Measurements from ENCODE around the gene CCDC33.

Gene CCDC33

DNA sequence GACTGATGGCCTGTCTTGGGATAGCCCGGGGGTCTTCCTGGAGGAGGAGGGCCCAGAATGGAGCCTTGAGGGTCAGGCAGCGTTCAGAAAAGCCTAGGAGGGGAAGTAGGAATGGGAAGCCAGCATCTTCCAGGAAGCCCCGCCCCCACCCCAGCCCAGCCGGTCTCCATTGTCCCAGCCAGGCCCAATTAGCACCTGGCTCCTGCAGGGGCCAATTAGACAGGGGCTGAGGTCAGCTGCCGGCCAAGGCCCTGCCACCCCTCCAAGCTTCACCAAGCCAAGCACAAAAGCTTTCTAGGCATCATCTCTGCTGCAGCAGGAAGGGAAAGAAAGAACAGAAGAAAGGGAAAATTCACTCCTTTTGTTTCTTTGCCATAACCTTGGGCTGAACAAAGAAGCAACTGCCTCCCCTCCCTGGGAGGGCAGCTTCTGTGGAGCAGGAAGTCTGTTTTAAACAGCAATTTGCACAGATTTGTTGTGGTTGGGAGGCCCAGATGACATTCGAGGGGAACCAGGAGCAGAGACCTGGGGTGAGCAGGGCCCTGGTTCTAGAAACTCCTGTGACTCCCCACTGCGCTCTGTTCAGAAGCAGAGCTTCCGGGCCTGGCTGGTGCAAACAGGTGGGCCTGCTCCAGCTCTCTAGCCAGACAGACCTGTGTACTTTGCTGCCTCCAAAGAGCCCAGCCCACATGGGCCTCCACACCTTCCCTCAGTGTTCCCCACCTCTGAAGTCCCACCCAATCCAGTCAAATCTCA is 83.6 kb downstream of the CCDC33 start:
- no peak overlapping the region for H3K4me3 ChIP-seq (ENCODE audit: low read depth, low read length)
- TF ChIP-seq, protein P1, sequence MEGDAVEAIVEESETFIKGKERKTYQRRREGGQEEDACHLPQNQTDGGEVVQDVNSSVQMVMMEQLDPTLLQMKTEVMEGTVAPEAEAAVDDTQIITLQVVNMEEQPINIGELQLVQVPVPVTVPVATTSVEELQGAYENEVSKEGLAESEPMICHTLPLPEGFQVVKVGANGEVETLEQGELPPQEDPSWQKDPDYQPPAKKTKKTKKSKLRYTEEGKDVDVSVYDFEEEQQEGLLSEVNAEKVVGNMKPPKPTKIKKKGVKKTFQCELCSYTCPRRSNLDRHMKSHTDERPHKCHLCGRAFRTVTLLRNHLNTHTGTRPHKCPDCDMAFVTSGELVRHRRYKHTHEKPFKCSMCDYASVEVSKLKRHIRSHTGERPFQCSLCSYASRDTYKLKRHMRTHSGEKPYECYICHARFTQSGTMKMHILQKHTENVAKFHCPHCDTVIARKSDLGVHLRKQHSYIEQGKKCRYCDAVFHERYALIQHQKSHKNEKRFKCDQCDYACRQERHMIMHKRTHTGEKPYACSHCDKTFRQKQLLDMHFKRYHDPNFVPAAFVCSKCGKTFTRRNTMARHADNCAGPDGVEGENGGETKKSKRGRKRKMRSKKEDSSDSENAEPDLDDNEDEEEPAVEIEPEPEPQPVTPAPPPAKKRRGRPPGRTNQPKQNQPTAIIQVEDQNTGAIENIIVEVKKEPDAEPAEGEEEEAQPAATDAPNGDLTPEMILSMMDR (IDR thresholded peaks at IDR 0.05; ENCODE audit: low read depth, low read length) = no peak
- DNase-seq (ENCODE audit: low read depth, low spot score) = no peak
- in situ Hi-C loops (cut with HindIII; ENCODE audit: low sequenced_read_pairs) = no loop called here

DNA sequence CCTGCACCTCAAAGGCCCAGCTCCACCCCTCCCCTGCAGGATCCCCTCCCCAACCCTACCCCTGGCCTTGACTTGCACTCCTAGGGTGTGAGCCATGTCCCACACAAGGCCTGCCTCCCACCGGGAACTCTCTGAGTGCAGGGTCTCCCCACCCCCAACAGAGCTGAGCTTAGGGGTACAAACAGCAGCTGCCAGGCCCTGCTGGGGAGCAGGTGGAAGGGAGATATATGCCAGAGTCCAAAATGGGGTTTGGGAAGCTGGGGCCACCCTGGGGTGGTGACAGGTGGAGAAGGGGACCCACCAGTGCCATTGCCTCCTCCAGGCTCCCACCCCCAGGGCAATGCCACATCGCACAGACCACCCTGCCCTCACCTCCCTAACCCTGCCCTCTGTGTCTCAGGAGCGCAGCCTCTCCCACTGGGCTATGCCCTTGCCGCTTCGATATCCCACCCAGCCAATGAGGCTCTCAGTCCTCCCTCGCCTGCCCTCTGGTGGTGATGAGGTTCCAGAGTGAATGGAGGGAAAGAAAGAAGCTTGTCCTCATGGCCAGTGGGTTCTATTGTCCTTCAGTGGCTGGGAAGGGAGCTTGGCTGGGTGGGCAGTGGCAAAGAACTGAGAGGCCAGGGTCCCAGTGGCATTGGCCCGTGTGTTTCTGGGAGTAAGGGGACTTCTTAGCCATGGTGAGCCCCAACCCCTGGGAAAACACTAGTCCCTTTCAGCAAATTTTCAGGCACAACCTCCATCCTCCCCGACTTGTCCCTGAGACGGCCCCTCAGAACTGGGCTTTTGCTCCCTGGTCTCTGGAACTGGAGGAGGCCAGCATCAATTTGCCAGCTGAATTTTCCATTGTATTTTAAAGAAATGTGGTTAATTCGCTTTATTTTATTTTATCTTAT is 84.5 kb downstream of the CCDC33 start:
- in situ Hi-C loops (cut with HindIII; ENCODE audit: low sequenced_read_pairs) = no loop called here
- peak; percentile 45 for DNase-seq (ENCODE audit: low read depth, low spot score)
- TF ChIP-seq, protein P1 (IDR thresholded peaks at IDR 0.05; ENCODE audit: low read depth, low read length) = peak; percentile 83
- no peak overlapping the region for H3K4me3 ChIP-seq (ENCODE audit: low read depth, low read length)

DNA sequence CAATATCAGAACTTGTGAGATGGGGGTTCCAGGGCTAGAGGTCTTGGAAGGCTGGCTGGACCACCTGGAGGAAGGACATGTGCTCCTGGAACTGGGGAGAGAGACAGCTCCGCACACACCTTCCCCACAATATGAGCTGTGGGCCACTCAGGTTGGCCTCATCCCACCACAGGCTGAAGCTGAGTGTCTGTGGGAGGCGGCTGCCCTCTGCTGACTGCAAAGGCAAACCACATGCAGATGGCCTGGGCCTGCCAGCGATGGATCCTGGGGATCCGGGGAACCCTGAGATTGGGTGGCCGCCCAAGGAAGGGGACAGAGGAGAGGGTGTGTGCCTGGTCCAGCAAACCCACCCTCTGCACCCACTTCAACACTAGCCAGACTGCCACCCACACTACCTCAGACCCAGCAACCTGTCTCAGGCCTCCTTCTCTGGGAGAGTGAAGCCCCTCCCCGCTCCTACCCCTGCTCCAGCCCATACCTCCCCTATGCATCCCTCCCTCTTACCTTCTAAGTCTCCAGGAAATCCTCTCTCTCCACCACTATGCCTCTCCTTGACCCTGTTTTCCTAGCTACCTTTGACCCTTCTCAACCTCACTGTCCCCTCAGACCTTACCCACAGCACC is 86.5 kb downstream of the CCDC33 start:
- in situ Hi-C loops (cut with HindIII; ENCODE audit: low sequenced_read_pairs) = no loop called here
- DNase-seq (ENCODE audit: low read depth, low spot score) = peak; percentile 57
- TF ChIP-seq, protein P1 (IDR thresholded peaks at IDR 0.05; ENCODE audit: low read depth, low read length) = peak; percentile 95
- H3K4me3 ChIP-seq (ENCODE audit: low read depth, low read length) = no peak overlapping the region

DNA sequence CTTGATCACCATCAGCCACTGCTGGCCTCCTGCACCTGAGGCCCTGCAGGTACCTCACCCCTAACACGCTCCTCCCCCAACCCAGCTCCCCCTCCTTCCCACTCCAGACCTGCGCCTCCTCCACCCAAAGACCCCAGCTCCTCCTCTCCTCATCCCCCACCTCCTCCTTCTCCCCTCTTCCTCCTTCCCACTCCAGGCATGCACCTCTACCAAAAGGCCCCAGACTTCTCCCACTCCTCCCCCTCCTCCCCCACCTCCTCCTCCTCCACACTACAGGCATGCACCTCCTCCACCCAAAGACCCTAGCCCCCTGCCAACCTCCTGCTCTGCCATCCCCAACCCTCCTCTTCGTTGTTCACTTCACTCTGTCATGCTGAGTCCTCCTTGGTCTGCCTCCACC is 88.6 kb downstream of the CCDC33 start:
- in situ Hi-C loops (cut with HindIII; ENCODE audit: low sequenced_read_pairs) = no loop called here
- no peak for DNase-seq (ENCODE audit: low read depth, low spot score)
- TF ChIP-seq, protein P1 (IDR thresholded peaks at IDR 0.05; ENCODE audit: low read depth, low read length) = no peak
- H3K4me3 ChIP-seq (ENCODE audit: low read depth, low read length) = no peak overlapping the region

DNA sequence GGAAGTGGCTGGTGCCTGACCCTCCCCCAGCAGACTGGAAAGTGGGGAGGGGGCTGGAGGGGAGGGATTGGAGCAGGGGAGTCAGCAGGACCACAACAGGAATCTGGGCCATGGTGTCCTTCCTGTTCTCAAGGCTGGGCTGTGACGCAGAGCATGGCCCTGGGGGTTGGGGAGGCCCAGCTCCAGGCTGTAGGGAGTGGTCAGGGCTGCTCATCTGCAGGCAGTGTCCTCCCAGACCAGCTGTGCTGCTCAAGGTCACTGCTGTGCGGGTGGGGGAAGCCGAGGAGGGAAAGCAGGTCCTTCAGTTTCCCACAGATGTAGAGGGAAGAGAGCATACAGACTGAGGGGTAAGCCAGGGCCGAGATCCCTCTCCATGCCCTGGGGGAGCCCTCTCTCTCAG is 90.6 kb downstream of the CCDC33 start:
- no peak overlapping the region for H3K4me3 ChIP-seq (ENCODE audit: low read depth, low read length)
- DNase-seq (ENCODE audit: low read depth, low spot score) = no peak
- in situ Hi-C loops (cut with HindIII; ENCODE audit: low sequenced_read_pairs) = no loop called here
- TF ChIP-seq, protein P1 (IDR thresholded peaks at IDR 0.05; ENCODE audit: low read depth, low read length) = no peak

DNA sequence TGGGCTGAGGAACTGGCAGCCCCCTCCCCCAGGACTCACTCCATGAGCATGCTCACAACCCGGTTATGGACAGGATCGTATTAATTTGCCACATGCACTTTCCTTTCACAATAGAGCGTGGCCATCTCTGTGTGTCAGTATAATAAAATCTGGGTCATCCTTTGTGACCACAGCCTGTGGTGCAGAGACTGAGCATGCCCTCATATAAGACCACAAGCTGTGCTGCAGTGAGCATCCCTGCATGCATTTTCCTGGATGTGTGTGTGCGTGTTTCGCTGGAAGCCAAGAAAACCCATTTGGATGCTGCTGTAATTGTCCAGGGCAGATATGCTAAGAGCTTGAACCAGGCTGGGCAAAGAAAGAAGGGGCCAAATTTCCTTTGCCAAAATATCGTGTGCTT is 91.6 kb downstream of the CCDC33 start:
- in situ Hi-C loops (cut with HindIII; ENCODE audit: low sequenced_read_pairs) = no loop called here
- peak; percentile 75 for DNase-seq (ENCODE audit: low read depth, low spot score)
- H3K4me3 ChIP-seq (ENCODE audit: low read depth, low read length) = no peak overlapping the region
- TF ChIP-seq, protein P1 (IDR thresholded peaks at IDR 0.05; ENCODE audit: low read depth, low read length) = no peak
